GM19452 (cell line): Measurements from ENCODE around the gene SNPH.

Experiments
- ATAC-seq: cut with Tn5 transposase; IDR thresholded peaks from one replicate; pipeline ENCODE4 v1.9.1; 2021; ENCODE audit not compliant: unreplicated experiment

Gene SNPH

GRCh38 chr20:1264727-1265126 is 1.4 kb upstream of the SNPH start:
- ATAC-seq: no peak

DNA sequence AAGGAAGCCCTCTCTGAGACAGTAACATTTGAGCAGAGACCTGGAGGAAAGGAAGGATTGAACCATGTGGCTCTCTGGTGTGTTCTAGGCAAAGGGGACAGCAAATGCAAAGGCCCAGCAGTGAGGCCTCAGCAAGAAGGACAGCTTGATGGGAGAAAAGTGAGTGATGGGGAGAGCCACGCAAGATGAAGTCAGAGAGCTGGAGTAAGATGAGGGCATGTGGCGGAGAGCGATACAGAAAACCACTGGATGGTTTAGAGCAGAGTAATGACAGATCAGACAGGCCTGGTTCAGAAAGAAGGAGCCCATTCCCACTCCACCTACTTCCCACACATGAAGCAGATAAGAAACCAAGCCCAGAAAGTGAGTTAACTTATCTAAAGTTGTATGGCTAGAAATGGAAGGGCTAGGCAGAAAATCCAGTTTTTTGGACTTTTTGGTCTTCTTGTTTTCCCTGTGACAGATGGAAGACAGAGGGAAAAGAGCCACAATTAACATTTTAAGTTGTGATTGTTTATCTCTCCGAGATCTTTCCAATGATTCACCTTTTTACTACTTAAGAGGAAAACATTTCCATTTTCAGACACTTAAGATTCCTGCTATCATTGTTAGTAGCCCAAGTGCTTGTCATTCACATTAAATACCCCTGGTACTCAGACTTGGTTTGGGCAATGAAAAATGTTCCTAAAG is 723 bp upstream of the SNPH start:
- no peak for ATAC-seq

- no peak for ATAC-seq
These were observed 253 bp upstream of the SNPH start for GRCh38 chr20:1265916-1266166.

DNA sequence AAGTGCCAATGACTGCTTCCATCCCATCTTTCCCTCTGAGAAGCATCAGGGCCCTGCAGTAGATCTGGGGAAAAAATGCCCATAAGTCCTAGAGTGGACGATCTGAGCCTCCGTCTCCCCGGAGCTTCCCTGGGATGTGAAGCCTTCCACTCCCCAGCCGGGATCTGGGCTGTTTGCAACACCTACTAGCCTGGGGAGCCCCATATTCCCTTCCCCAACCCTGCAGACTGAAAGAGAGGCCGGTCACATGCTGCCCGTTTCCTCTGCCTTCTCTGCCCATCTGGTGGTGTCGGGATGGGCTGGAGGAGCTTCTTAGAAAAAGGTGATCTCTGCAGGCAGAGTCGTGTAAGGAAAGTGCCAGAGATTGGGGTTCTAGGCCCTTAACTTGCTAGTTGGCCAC is 1.1 kb downstream of the SNPH start:
- ATAC-seq: no peak

DNA sequence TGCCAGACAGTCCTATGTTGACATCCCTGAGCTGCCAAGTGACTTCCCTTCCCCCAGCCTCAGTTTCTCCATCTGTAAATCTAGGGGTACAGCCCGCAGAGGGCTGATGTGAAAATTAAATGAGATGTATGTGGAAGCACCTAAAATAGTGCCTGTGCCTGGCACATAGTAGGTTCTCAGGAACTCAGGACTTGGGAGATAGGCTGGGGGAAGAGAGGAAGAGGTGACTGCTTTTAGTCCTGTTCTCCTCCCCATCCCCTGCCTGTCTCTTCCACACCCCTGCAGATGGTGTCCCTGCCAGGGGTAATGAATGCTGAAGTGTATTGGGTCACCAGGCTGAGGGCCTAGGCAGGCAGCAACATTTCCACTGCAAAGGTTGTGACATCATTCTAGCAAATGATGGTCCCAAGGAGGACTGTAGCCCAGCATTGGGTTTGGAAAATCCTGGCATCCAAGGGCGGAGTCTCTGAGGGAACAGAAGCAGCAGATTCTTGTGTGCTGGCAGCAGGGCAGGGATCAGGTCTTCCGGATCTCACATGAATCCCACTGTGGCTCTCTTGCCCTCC is 1.8 kb downstream of the SNPH start:
- no peak for ATAC-seq

GRCh38 chr20:1269235-1269634 is 3.1 kb downstream of the SNPH start:
- ATAC-seq: no peak

DNA sequence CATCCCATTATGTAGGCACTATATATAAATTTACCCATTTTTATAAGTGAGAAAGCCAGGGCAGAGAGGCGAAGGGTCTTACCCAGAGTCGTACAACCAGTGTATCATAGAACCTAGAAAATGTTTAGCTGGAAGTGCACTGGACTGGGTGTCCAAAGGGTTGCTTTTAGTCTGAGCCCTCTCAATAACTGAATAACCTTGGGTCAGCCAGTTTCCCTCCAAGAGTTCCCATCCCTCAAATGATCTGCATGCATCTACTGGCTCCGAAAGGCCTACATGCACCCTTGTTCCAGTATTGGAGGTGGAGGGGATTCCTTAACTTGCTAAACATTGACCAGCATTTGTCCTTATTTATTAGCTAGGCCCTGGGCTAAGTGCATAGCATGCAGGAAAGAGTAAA is 3.8 kb downstream of the SNPH start:
- no peak for ATAC-seq

DNA sequence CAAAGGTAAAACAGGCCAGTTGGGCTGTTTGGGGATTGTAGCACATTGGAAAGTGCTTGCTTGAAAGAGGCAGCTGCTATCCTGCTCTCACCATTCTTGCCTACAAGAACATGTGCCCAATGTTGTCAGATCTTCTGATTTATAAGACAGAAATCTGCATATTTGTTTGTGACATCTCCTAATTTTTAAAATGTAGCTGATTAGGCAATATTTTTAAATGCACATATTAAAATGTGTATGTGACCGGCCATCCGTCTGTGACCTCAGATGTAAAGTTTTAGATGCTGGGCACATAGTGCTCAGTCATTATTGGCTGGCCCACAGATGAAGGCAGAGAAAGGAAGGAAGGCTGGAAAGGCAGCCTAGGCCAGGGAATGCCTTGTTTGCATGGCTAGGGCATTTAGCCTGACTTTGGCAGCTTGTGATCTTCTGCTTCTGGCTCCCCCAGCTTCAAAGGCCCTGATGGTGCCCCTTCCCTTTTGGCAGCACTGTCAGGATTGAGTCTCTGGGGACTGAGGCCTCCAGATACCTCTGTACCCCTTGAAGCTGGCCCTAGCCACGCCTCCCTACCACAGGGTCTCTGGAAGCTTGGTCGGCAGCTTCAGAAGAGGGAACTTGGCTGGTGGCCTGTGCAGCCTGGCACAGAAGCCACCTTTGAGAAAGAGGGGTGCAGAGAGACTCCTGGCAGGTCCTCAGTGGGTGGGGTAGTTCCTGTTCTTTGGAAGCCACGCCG is 6.4 kb downstream of the SNPH start:
- ATAC-seq: no peak

DNA sequence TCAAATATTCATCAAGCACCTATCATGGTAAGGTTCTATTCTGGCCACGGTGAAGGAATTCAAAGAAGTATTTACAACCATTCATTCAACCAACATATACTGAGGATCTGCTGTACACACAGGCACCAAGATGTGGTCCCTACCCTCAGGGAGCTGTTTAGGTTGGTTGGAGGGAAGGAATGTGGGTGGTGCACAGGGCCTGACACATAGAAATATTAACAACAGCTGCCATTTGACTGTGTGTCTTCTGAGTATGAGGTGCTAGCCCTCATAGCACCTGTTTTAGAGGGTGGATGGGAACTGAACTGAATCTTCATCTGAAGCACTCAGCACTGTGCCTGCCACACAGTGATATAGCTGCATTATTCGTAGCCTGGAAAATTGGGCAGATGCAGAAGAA is 7.3 kb downstream of the SNPH start:
- no peak for ATAC-seq

- ATAC-seq: no peak
These were observed 8.6 kb downstream of the SNPH start for GRCh38 chr20:1274485-1275311.

DNA sequence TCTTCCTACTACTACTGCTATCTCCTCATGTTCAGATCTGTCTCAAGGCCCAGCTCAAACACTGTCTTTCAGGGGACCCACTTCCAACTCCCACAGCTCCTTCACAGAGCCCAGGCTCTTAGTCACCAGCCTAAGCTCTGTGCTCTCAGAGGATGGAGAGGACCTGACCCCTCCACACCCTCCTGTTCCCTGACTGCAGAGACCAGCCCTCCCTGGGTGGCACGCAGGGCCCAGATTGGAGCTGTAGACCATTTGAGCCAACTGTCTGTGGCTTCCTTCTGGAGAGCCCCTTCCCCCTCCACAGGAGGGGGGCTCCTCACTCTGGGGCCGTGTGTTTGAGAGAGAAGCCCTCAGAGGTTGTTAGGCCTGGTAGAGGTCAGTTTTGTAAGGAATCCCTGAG is 9.8 kb downstream of the SNPH start:
- no peak for ATAC-seq

GRCh38 chr20:1277529-1278322 is 11.6 kb downstream of the SNPH start:
- no peak for ATAC-seq

- no peak for ATAC-seq
These were observed 12.9 kb downstream of the SNPH start for GRCh38 chr20:1278993-1279392.

- no peak for ATAC-seq
These were observed 14.4 kb downstream of the SNPH start for GRCh38 chr20:1280195-1281102.

DNA sequence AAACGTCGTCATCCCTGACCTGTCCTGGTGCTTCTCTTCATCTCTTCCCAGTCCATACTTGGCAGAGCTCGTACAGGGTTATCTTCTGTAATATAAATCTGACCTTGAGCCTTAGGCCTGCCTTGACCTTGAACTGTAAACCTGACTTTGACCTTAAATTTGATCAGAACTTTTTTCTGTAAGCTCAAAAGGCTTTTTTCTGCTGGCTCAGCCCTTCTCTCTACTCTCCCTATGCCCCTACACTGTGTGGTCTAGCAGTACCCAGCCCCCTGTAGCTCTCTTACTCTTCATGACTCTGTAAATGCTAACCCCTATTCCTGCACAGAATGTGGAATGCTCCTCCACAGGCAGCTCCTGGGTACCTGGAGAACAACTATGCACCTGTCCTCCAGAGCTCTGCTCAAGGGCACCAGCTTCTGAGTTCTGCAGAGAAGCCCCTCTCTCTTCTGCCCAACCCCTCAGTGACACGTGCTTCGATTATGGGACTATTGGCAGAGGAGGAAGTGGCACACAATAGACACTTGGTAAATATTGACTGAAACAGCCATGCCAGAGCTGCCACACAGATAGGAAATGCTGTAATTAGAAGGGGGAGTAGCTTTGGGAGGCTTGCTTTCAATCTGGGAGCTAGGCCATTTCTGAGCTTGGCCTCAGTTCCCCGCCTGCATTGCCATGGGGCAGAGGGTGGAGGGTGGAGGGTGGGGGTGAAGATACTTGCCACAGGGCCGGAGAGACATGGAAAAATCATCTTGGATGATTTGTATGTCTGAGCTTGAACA is 15.4 kb downstream of the SNPH start:
- ATAC-seq: no peak

GRCh38 chr20:1282966-1283365 is 16.9 kb downstream of the SNPH start:
- no peak for ATAC-seq

DNA sequence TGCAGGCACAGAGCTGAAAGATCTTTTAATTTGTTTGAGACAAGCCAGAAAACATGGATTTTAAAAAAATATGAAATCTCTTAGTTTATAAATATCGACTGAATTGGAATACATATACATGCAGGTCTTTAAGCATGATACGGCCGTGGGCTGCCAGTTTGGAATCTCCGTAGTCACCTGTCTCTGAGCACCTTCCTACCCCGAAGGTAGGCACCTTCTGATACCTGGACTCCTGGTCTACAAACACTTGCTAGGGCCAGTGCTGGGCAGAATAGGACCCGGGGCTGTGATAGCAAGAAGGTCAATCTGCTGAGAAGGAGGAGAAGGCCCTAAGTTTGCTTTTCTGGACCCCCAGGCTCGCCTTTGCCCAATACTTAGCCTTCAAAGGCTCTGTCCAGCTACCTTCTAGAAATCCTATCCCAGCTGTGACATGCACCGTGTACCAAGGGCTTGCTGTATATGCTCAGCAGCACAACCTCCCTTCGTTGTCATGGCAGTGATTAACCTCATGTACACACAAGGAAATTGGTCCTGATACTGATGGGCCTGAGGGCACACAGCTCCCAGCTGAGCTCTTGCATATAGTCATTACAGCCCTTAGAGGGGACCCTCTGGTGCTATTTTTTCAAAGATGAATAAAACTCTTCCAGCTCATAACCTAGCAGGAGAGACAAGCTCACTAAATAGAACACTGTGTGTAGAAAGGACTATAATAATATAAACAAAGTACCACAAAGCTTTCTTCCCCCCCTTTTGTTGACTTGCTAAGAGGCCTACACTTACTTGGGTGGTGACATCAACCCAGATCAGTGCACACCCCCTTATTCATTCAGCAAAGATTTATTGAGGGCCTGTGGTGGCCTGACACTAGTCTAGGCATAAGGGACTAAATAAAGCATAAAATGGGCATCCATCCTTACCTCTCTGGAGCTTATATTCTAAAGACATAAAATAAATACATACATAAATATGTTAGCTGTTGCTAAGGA is 17.7 kb downstream of the SNPH start:
- no peak for ATAC-seq
